AG04449 (cell line): ENCODE data around the gene PPP1R14D.

Experiments
- CTCF ChIA-PET: fragments of 350-600 bp; formaldehyde crosslinking; extraction: SDS; loops from one replicate; lab custom pipeline; 2021; ENCODE audit warnings: antibody characterized with exemption; lab: Yijun Ruan, JAX
- POLR2A ChIA-PET: fragments of 400-600, 350-600 bp; formaldehyde crosslinking; extraction: SDS; loops from one replicate; lab custom pipeline; 2020; ENCODE audit warnings: antibody characterized with exemption, inconsistent platforms; lab: Yijun Ruan, JAX
- DNase-seq: peaks from one replicate; pipeline ENCODE4 v3.0.0-alpha.2; 2010; ENCODE audit warnings: low read depth, low spot score
- H3K4me3 ChIP-seq: 2 replicates; pipeline ENCODE4 v1.5.1; 2011; ENCODE audit warnings: low read depth, mild to moderate bottlenecking, control low read depth, low read length
- CTCF ChIP-seq: IDR thresholded peaks from one replicate; pipeline ENCODE4 v1.5.1; 2011; ENCODE audit warnings: mild to moderate bottlenecking, moderate library complexity, low read length, control low read depth, inconsistent platforms; ENCODE audit not compliant: insufficient read depth; ENCODE audit errors: missing control alignments

PPP1R14D gene

GRCh38 chr15:40859206-40859851, 30.8 kb upstream of the PPP1R14D start:
- peak; percentile 91 for TF ChIP-seq CTCF
- CTCF ChIA-PET, result interaction anchor here (0.6 to 6.6 kb wide), 39 partner anchors 28 to 491 kb away, joined by 3 to 228 read pairs (median 4); partner anchors contain the start of genes CHP1, DNAJC17, EXD1 and PPP1R14D
- POLR2A ChIA-PET, result interaction anchor here (1.5 kb wide), 1 partner anchor 35 kb away, joined by 4 read pairs; the partner anchor contains the start of gene VPS18
- no peak overlapping the region for H3K4me3 ChIP-seq
- DNase-seq, result no peak

- ChIA-PET CTCF (interaction anchor here (0.6 to 6.6 kb wide), 50 partner anchors 24 to 372 kb away, joined by 3 to 228 read pairs (median 5); partner anchors contain the start of genes CHP1, DNAJC17, EXD1 and PPP1R14D), POLR2A (interaction anchor here (0.7 to 1.5 kb wide), 2 partner anchors 35 to 94 kb away, joined by 4 to 5 read pairs; partner anchors contain the start of gene VPS18)
- DNase-seq, result no peak
- TF ChIP-seq CTCF, result no peak
- H3K4me3 ChIP-seq, result no peak overlapping the region
These were observed 30.2 kb upstream of the PPP1R14D start for GRCh38 chr15:40858706-40859105.

GRCh38 chr15:40857601-40858341, 29.3 kb upstream of the PPP1R14D start:
- DNase-seq, result no peak
- TF ChIP-seq CTCF, result peak; percentile 99
- ChIA-PET CTCF (interaction anchor here (0.5 to 6.6 kb wide), 58 partner anchors 23 to 469 kb away, joined by 3 to 228 read pairs (median 5); partner anchors contain the start of genes CHP1, DNAJC17, EXD1 and PPP1R14D), POLR2A (interaction anchor here (0.7 kb wide), 1 partner anchor 93 kb away, joined by 5 read pairs; no protein-coding TSS in a partner anchor)
- no peak overlapping the region for H3K4me3 ChIP-seq

GRCh38 chr15:40856746-40857145, 28.2 kb upstream of the PPP1R14D start:
- ChIA-PET CTCF (interaction anchor here (0.8 to 6.6 kb wide), 23 partner anchors 26 to 333 kb away, joined by 3 to 228 read pairs (median 8); partner anchors contain the start of genes DNAJC17, VPS18 and ZFYVE19), POLR2A (no interaction called here)
- H3K4me3 ChIP-seq, result no peak overlapping the region
- no peak for TF ChIP-seq CTCF
- no peak for DNase-seq

- H3K4me3 ChIP-seq, result no peak overlapping the region
- ChIA-PET CTCF (interaction anchor here (1.2 to 6.6 kb wide), 4 partner anchors 42 to 166 kb away, joined by 3 to 228 read pairs (median 5); partner anchors contain the start of gene VPS18), POLR2A (no interaction called here)
- TF ChIP-seq CTCF, result no peak
- DNase-seq, result no peak
These were observed 27.3 kb upstream of the PPP1R14D start for GRCh38 chr15:40855706-40856234.

- ChIA-PET POLR2A (no interaction called here), CTCF (interaction anchor here (6.6 kb wide), 1 partner anchor 43 kb away, joined by 228 read pairs; the partner anchor contains the start of gene VPS18)
- TF ChIP-seq CTCF, result no peak
- no peak for DNase-seq
- H3K4me3 ChIP-seq, result no peak overlapping the region
These were observed 25.7 kb upstream of the PPP1R14D start for GRCh38 chr15:40854161-40854560.
